ENCODE data around the gene KLHL10. TPM values are rescaled to one million over a fixed set of nuclear protein-coding genes. Genes with fewer than 3 reads are reported as not detected.

The KLHL10 gene
- total and polyA plus RNA-seq, 2 of the 4 experiments (the other 2 are of a cell fraction) = 0.18 TPM; not detected in 1

DNA sequence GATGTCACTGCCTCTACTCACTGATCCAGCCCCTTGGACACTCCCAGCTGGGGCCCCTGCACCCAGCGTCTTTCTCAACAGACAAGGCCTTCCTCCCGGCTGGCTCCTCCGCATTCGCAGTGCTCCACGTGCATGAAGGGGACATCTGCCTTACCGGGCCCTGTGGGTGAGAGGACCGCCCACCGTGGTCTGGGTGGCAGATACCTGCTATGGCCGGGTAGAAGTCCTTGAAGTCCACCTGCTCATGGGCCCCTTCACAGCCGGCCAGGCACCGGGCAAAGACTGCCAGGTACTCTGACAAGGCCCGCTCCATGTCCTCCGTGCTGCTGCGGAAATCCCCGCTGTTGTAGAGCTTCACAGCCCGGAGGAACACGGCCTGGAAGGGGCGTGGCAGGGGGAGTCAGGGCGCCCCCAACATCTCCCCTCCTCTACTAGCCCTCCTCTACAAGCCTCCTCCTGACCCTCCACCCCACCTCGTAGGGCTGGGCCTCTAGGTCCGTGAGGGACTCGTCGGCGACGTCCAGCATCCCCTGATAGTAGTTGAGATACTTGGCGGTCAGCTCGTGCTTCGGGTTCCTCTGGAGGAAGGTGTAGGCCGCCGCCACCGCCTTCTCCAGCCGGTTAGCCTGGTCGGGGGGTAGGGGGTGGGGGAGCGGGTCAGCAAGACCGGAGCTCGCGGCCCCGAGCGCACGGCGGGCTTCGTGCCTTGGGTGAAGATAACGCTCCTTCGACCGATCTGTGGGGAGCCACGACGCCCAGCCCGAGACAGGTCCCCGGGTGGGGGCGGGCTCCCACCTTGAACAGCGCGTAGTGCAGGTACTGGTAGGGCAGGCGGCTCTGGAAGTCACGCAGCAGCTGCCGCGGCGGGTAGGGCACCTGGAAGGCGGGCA lies 26.7 kb upstream of the KLHL10 start:
- DNase-seq (no peak), ATAC-seq (ENCODE audit: low read depth) (peak; percentile 0; the same call in 1 of the 2 replicates)
- ChIA-PET POLR2A (ENCODE audit: unreplicated experiment) (no interaction called here), CTCF (no interaction called here)
- Histone ChIP-seq H3K27me3 (ENCODE audit: control insufficient read depth, insufficient read depth, low read length) (no peaks in the 10 kb centered on the region), H2AFZ (replicated peaks; ENCODE audit: low read length, poor library complexity) (peak overlapping the region; percentile 94), H2BK5ac (ENCODE audit: low read depth, low read length, poor library complexity, severe bottlenecking) (peak overlapping the region; percentile 91), H4K5ac (ENCODE audit: low read depth, low read length) (peak overlapping the region; percentile 58), H3K79me1 (ENCODE audit: low read depth in 1 of 2, low read length in 2 of 2) (peaks cover 18 to 82% of the 10 kb centered on the region in 2 experiments), H2AK9ac (replicated peaks; ENCODE audit: low read depth, low read length, poor library complexity) (peak overlapping the region; percentile 100), H4K20me1 (ENCODE audit: insufficient read depth, low read length) (peaks cover 32% of the 10 kb centered on the region), H3K27ac (ENCODE audit: insufficient read depth, low read length) (peak overlapping the region; percentile 68), H3K23ac (ENCODE audit: low read depth, low read length) (peak overlapping the region; percentile 79), H3K4me1 (ENCODE audit: control insufficient read depth, insufficient read depth, low read length) (peaks cover 20% of the 10 kb centered on the region), H4K91ac (ENCODE audit: insufficient read depth, low read depth, low read length) (peak overlapping the region; percentile 88; the same call in 1 of the 2 replicates), H3K14ac (replicated peaks; ENCODE audit: low read depth, low read length) (peak overlapping the region; percentile 87), H3K4me2 (ENCODE audit: low read depth, low read length) (peak overlapping the region; percentile 88), H3K18ac (ENCODE audit: low read depth, low read length) (no peak overlapping the region), H3K4ac (ENCODE audit: low read depth, low read length) (peak overlapping the region; percentile 89), H2BK20ac (ENCODE audit: low read depth, low read length) (no peak overlapping the region), H3K9me3 (ENCODE audit: control insufficient read depth, insufficient read depth, low read length) (no peaks in the 10 kb centered on the region), H3K36me3 (ENCODE audit: control insufficient read depth, insufficient read depth, low read length) (peaks cover 20% of the 10 kb centered on the region), H3K9me1 (ENCODE audit: insufficient read depth, low read length) (peaks cover 26% of the 10 kb centered on the region), H2AK5ac (ENCODE audit: low read depth, low read length) (peak overlapping the region; percentile 88), H3K9ac (ENCODE audit: low read depth, low read length) (peak overlapping the region; percentile 80), H2BK15ac (ENCODE audit: low read depth, low read length) (peak overlapping the region; percentile 43; the same call in 1 of the 3 replicates), H2BK120ac (ENCODE audit: low read depth, low read length) (peak overlapping the region; percentile 55; the same call in 1 of the 2 replicates), H3K56ac (ENCODE audit: extremely low read depth, insufficient read depth, low read length) (peak overlapping the region; percentile 59), H3K4me3 (ENCODE audit: insufficient read depth, low read depth, low read length) (peak overlapping the region; percentile 88), H4K8ac (ENCODE audit: low read depth in 2 of 2, low read length in 2 of 2) (peak overlapping the region; percentile 76 to 92; a peak in 2 of 4 replicates)
- BruUV-seq (replicated peaks) = no TSS peak
- in situ Hi-C loops (cut with MboI; ENCODE audit: low sequenced_read_pairs) (no loop called here), intact Hi-C loops (cut with micrococcal nuclease) (no loop called here), dilution Hi-C loops (cut with HindIII; ENCODE audit: low sequenced_read_pairs, unreplicated experiment) (no loop called here)
- TF ChIP-seq, protein P1, sequence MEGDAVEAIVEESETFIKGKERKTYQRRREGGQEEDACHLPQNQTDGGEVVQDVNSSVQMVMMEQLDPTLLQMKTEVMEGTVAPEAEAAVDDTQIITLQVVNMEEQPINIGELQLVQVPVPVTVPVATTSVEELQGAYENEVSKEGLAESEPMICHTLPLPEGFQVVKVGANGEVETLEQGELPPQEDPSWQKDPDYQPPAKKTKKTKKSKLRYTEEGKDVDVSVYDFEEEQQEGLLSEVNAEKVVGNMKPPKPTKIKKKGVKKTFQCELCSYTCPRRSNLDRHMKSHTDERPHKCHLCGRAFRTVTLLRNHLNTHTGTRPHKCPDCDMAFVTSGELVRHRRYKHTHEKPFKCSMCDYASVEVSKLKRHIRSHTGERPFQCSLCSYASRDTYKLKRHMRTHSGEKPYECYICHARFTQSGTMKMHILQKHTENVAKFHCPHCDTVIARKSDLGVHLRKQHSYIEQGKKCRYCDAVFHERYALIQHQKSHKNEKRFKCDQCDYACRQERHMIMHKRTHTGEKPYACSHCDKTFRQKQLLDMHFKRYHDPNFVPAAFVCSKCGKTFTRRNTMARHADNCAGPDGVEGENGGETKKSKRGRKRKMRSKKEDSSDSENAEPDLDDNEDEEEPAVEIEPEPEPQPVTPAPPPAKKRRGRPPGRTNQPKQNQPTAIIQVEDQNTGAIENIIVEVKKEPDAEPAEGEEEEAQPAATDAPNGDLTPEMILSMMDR (conservative IDR thresholded peaks at IDR 0.05; ENCODE audit: low read depth, low read length) = no peak
- TF ChIP-seq NFE2L2 (IDR thresholded peaks at IDR 0.05; ENCODE audit: low read depth, low read length) (no peak), MXI1 (IDR thresholded peaks at IDR 0.05; ENCODE audit: borderline replicate concordance, low read depth, low read length) (no peak), CEBPB (IDR thresholded peaks at IDR 0.05; ENCODE audit: low read depth, low read length) (no peak), RCOR1 (IDR thresholded peaks at IDR 0.05; ENCODE audit: insufficient replicate concordance, low read length) (no peak), FOS (IDR thresholded peaks at IDR 0.05; ENCODE audit: low read depth, low read length) (no peak)
- TF ChIP-seq, protein P2, sequence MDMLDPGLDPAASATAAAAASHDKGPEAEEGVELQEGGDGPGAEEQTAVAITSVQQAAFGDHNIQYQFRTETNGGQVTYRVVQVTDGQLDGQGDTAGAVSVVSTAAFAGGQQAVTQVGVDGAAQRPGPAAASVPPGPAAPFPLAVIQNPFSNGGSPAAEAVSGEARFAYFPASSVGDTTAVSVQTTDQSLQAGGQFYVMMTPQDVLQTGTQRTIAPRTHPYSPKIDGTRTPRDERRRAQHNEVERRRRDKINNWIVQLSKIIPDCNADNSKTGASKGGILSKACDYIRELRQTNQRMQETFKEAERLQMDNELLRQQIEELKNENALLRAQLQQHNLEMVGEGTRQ (IDR thresholded peaks at IDR 0.05; ENCODE audit: low read depth, low read length) = no peak
- 20% methylated on average over 17 of the region's 58 CpGs; no CpG with 5 or more reads in 1 of the 2 experiments for WGBS, 2 experiments (ENCODE audit: extremely low coverage in 2 of 2, insufficient read length in 1 of 2)

Data from IMR-90 (cell line).